GM18502 (cell line): ENCODE results near the gene GINS1.

Experiments used
- ATAC-seq: cut with Tn5 transposase; IDR thresholded peaks from one replicate; pipeline ENCODE4 v1.9.1; 2021; ENCODE audit warnings: mild to moderate bottlenecking; ENCODE audit not compliant: unreplicated experiment, poor library complexity

GINS1 gene

DNA sequence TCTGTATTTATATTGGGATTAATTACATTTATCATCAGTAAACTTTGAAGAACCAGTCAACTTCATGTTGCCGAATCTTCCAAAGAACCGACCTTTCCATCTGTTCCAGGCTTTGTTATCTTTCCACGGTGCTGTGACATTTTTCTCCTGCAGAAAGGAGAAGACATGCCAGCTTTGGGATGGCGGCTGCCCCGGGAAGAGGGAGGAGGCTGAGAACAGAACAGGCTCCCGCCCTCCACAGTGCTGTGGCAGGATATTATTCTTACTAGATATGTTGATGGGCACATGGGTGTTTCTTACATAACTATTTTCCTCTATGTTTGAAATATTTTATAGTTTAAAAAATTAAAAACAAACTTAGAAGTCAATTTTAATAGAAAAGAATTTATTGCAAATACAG is 44.9 kb downstream of the GINS1 start:
- no peak for ATAC-seq

DNA sequence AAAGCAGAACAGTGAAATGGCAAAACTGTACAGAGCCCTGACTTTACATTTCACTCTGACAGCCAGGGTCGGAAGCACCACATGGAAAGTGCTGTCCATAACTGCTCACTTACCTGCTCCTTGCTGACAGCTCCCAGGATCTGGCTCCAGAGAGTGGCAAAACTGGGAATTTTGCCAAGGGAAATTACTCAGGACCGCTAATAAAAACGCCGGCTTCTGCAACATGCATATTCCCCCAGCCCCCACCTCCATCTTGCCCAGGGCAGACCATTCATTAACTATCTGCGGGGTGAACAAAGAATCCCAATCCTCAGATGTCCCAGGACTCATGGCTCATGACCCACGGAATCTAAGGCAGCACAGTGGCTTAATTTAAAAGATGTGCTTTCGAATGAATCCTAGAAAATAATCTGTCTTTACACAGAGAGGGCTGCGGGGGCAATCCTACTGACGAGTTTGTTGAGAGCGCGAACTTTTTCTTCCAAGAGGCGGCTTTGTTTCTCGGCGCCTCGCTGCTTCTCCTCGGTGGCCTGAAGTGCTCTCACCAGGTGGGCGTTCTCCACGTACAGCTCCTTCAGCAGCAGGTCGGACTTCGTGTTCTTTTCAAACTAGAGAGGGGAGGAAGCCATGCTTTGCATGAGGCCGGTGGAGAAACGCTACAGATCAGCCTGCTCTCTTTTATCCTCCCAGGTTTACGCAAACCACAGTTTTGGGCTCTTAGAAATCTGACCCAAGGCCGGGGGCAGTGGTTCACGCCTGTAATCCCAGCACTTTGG is 45.8 kb downstream of the GINS1 start:
- no peak for ATAC-seq

DNA sequence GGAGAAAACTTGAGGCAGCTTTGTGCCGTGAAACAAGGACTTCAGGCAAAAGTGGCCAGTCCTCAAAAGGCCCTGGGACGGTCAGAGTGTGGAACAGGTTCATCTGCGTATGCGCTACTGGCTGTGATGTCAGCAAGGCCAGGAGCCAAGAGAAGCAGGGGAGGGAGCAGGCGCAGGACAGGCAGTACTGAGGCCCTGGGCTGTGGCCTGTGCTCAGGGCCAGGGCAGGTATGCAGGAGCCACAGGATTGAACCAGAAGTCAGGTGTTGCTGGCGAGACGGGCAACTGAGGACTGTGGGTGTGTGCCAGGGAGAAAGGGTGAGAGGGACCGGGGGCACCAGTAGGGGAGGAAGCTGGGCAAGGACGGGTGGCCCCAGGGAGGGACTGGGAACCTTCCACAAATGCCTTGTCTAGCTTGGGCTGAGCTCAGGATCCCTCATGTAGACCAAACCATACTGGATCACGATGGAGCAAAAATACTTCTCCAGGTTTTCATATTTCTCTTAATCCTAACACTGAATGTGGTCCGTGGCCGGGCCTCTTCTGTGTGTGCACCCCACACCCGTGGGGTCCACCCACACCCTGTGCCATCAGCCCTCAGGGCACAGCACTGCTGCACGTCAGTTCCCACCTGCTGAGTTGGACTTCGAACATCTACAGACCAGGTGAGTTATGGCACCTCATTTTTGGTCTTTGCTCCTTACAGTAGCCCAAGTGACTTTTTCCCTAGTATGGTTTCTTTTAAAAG is 46.9 kb downstream of the GINS1 start:
- ATAC-seq, result no peak

DNA sequence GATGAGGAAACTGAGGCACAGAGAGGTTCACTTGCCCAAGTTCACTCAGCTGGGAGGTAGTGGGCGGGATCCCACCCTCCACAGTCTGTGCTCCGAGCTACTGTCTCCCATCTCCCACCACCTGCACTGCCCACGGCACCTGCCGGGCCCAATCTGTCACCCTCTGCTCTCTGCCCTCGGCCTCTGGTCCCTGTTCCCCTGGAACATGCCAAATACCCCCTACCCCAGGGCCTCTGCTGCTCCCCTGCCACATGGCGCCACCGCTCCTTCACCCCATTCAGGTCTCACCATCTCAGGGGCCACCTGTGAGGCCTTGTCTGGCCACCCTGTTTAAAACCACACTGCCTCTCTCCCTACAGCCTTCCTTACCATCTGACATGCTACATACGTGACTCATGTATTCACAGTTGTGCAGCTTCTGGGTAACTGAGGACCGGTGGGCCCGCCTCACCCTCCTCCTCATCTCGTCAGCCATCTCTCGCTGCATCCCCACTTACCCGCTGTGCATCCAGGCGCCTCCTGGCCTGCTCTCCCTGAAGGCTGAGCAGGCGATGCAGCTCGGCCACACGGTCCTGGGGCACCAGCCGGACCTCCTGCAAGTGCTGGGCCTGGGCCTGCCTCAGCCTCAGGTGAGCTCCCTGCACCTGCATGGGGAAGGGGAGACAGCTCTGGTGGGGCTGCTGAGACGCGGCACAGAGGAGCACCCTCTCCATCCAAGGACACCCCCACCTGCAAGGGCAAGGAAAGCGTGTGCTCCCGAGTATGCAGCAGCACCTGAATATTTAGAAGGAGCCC is 50.6 kb downstream of the GINS1 start:
- no peak for ATAC-seq

DNA sequence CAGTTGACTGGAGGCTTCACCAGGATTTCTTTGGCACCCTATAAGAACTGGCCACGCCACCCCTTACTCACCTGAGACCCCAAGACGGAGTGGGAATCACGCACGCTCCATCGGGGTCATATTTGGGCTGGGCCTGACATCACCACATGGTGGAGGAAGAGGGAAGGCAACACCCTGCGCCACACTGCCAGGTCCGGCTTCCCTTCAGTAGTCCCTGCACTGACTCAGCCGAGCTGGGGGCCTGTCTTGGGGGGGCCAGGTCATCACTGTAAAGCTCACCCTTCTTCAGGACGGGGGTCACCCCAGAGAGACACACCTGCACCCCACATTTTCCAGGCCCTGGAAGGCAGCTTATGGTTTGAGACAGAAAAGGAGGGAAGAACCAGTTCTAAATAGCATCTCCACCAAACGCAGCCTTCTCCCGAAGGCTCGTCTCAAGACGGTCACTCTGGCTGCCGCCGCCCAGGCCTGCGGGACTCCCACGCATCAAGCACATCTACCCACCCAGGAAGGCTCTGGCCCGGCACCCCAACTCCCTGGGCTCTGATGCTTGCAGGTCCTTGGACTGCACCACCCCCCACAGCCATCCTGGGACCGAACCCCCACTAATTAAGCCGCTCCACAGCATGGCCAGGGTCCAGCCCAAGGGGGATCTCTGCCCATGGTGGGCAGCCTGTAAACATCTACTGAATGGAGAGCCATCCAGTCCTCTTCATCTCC is 51.8 kb downstream of the GINS1 start:
- ATAC-seq, result no peak

DNA sequence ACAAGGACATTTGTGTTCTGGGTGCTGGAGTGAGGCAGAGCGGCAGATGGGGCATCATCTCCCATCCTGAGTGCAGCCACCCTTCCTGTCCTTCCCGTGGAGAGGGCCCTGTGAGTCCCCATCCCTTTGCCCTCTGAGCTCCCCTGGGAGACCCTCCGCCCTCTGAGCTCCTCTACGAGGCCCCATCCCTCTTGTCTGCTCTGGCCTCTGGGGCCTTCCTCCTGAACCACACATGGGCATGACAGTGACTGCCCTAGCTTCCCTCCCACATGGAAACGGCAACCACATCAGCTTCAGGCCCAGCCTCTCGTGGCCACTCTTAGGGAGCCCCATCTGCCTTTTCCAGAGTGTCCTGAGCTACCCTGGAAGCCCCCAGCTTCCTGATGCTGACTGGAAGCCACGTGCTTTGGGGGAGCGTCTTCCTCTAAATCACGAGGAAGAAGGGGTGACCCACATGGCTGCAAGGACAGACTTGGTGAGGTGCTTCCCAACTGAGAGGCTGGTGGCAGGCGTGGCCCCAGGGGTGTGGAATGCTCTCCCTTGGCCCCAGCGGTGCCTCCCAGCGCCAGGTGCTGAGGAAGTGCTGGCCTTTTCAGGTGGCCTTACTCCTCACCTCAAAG is 52.6 kb downstream of the GINS1 start:
- ATAC-seq, result no peak

DNA sequence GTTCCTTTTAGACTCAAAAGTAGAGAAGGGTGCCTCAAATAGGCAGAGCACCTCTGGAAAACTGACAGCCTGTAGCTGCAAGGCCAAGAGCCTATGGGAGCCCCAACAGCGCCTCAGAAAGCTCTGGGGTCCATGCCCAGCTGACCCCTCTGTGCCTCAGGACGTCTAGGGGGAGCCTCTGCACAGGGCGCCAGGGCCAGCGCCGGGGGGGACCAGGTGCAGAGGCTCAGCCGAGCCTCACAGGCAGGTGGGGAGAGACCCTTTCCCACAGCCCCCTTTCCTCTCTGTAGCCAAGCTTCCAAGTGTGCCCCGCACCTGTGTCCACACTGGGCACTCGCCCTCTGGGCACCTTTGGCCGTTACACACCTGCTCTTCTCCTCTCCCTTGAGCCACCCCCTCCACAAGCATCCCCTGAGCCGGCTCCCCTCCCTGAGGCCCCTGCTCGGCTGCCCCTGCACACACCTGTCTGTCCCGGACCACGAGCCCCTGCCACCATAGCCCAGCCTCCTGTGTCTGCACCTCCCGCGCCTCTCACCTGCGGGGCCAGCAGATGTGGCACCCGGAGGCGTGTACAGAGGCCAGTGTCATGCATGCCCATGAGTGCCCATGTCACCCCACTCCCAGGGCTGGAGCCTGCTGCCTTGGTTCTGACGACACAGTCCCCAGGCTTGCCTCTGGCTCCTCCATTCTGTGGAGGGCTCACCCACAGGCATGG is 53.2 kb downstream of the GINS1 start:
- no peak for ATAC-seq

DNA sequence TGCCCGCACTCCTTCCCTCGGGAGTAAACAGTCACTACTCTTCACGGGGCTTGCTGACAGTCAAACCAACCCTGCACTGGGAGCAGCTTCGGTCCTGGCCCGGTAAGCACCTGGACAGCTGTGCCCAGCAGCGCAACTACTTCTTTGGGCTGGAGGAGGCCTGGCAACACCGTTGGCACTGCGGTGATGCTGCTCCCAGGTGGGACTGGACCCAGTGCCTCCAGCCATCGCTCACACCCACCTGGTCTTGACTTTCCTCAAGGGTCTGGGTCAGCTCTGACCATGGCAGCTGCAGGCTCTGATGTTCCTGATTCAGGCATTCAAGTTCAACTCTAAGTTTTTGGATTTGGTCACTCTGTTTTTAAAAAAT is 53.8 kb downstream of the GINS1 start:
- no peak for ATAC-seq

DNA sequence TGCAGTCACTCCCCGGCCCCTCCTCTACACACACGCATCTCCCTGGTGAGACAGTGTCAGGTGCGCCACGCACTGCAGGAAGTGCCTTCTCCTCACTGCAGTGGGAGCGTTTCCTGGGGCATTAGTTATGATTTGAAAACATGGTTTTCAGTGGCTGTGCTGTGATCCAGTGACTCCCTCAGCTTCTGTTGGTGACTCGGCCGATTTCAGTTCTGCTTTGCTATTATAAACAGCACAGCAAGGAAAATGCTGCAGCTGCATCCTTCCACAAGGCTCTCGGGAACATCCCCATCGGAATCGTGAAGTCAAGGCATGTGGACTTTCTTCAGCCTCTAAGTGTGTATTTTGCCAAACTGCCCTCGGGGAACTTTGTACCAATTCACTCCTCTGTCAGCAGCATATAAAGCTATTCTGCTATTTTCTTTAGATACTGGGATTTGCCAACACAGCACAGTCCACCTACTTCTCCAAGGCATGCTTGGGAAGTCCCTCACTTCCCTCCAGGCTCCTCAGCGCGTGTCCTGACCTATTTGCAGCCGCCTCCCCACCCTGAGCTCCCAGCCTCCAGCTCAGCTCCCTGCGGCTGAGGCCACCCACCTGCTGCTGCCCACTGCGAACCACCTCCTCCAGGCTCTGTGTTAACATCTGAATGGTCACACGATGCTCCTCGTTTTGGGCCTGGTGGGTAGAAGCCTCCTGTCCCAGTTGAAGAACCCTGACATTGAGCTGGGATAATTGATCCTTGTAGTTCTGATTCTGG is 54.5 kb downstream of the GINS1 start:
- no peak for ATAC-seq

DNA sequence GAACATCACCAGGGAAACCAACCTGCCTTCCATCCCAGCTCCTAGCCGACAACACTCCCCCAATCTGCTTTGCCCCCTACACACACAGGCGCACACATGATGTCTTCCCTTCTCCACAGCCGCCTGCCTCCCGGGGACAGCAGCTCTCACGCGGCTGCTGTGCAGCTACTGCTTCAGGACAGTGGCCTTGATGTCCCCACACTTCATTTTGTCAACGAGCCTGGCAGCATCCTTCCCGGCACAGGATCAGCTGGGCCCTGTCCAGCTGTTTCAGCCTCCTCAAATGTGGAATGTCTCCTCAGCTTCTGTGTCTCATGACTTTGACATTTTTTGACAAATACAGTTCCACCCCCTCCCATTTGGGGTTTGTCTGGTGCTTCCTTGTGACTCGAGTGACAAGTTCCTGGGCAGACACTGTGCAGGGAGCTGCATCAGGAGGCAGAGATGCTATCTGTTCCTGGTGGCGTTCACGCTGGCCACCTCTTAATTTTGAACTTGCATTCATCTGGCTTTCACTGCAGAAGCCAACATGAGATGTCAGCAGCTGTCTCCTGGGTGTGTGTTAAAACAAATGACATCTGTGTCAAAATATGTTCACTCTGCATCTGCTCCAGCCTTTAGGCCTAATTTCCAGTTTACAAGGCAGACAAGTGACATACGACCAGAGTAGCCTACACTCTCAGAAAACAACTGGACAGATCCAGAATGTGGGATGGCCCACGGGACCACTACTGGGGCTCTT is 57.2 kb downstream of the GINS1 start:
- ATAC-seq, result no peak

DNA sequence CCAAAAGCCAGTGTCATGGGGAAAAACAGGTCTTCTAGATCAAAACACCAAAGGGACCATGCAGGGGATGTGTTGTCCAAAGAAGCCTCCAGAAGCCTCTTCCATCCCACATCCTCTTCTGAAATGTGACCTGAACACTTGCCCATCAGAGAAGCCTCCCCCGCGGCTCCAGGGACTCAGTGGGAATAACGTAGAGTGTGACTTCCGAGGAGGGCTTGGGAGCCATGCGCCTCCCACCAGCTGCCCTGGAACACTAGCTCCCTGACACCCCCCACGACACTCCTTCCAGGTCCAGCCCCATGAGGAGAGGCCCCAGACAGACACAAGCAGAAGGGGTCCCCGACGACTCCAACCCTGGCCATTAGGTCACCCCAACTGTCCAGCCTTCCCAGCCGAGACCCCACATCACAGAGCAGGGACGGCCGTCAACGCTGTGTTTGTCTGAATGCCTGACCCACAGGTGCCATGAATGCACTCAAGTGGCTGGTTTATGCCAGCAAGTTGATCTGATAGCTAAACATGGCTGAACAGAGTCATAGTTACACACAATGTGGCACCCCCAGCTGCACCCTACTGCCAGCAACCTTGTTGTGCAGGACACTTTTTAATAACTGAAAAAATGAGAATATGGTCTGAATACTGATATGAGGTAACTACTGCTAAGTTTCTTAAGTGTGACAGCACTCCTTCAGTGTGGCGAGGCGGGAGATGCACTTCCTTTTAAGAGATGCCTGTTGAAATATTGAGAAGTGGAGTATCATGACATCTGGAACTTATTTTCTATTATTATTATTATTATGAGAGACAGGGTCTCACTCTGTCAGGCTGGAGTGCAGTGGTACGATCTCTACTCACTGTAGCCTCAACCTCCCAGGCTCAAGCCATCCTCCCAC is 58.0 kb downstream of the GINS1 start:
- no peak for ATAC-seq

DNA sequence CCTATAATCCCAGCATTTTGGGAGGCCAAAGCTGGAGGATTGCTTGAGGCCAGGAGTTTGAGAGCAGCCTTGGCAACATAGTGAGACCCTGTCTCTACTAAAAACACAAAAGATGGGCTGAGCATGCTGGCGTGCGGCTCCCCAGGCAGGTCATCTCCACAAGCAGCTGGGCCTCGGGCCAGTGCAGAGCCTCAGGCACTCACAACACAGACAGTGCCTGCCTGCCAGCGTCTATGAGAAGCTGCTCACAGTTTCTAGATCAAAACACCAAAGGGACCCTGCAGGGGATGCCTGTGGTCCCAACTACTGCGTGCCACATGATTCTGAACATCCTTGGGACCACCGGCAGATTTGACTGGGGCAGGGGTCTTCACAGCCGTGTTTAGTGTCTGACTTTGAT is 59.4 kb downstream of the GINS1 start:
- no peak for ATAC-seq

DNA sequence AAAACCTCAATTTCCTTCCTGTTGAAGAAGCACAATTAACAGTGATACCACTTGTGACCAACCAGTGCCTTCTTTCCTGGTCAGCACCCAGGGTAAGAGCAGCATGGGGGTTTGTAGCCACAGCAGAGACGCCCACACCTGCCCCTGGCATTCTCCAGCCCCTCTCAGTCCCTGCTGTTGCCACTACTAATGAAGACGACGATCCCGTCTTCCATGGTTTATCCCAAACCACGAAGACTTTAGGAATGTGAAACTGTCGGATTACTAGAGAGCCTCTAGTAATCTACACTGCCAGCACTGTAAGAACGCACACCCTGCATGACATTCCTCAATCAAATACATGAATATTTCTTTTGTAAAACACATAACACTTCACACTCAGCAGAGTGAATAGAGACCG is 60.0 kb downstream of the GINS1 start:
- no peak for ATAC-seq

DNA sequence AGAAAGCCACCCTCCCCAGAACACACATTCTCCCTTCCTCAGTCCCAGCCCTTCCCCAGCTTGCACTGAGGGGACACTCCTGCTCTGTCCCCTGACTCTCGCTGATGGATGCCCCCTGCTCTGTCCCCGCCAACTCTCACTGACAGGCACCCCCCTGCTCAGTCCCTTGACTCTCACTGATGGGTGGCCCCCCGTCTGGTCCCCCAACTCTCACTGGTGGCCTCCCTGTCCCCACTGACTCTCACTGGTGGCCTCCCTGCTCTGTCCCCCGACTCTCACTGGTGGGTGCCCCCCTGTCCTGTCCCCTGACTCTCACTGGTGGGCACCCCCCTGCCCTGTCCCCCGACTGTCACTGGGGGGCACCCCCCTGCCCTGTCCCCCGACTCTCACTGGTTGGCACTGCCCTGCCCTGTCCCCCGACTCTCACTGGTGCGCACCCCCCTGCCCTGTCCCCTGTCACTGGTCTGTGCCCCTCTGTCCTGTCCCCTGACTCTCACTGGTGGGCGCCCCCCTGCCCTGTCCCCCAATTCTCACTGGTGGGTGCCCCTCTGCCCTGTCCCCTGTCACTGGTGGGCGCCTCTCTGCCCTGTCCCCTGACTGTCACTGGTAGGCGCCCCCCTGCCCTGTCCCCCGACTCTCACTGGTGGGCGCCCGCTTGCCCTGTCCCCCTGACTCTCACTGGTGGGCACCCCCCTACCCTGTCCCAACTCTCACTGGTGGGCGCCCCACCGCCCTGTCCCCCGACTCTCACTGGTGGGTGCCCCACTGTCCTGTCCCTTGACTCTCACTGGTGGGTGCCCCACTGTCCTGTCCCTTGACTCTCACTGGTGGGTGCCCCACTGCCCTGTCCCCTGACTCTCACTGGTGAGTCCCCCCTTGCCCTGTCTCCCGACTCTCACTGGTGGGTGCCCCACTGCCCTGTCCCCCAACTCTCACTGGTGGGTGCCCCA is 60.9 kb downstream of the GINS1 start:
- ATAC-seq, result no peak

DNA sequence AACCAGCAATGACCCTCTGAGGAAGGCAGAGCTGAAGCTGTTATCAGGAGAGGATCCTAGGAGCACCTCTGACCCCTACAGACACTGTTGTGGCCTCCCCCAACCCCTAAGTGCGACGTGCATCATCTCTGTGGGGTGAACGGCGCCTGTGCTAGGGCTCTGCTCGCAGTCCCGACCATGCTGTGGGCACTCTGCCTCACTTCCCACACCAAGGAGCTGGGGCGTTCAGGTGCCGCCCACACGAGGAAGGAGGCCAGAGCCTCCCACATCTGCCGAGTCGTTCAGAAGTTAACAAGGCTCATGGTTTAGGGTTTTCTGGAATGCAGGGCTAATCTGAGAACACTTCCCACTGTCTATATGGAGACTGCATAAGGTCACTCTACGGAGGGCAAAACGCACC is 62.1 kb downstream of the GINS1 start:
- ATAC-seq, result no peak

DNA sequence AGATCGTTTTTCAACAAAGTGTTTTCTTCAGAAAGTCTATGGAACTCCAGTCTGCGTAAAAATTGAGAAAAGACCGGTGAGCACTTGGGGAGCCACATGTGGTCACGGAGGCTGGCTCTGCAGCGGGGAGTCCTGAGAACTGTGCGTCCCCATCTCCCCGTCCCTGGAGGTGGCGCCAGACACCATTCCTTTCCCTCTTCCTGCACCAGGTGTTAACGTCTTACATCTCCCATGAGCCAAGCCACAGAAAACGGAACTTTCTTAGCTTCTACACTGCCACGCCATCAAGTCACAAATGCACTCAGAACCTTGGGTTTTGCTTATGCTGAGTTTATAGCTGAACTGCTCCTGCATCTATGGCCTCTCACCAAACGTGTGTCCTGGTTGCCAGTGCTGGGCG is 62.6 kb downstream of the GINS1 start:
- ATAC-seq, result no peak
